ENCODE data around the gene LRRC10.
"Not testable (repeated sequence)": the region's sequence is repeated elsewhere in the genome, so short reads cannot be mapped to it uniquely, and the experiment has no call there.

The LRRC10 gene

GRCh38 chr12:69619050-69619449 lies 8.3 kb upstream of the LRRC10 start:
- no peak for DNase-seq (ENCODE audit: low read depth, low spot score)

GRCh38 chr12:69616025-69616424 lies 5.3 kb upstream of the LRRC10 start:
- DNase-seq (ENCODE audit: low read depth, low spot score): no peak

- DNase-seq (ENCODE audit: low read depth, low spot score): no peak
Observed at GRCh38 chr12:69613351-69613750, 2.6 kb upstream of the LRRC10 start.

- no peak for DNase-seq (ENCODE audit: low read depth, low spot score)
Observed at GRCh38 chr12:69610126-69610525, 581 bp downstream of the LRRC10 start.

- DNase-seq (ENCODE audit: low read depth, low spot score): no peak
Observed at GRCh38 chr12:69608114-69608513, 2.6 kb downstream of the LRRC10 start.

- DNase-seq (ENCODE audit: low read depth, low spot score): not testable (repeated sequence)
Observed at GRCh38 chr12:69604275-69604674, 6.4 kb downstream of the LRRC10 start.

GRCh38 chr12:69603556-69603955 lies 7.2 kb downstream of the LRRC10 start:
- DNase-seq (ENCODE audit: low read depth, low spot score): not testable (repeated sequence)

- DNase-seq (ENCODE audit: low read depth, low spot score): no peak
Observed at GRCh38 chr12:69602954-69603353, 7.8 kb downstream of the LRRC10 start.

GRCh38 chr12:69601962-69602685 lies 8.6 kb downstream of the LRRC10 start:
- DNase-seq (ENCODE audit: low read depth, low spot score): no peak

GRCh38 chr12:69600804-69601203 lies 9.9 kb downstream of the LRRC10 start:
- no peak for DNase-seq (ENCODE audit: low read depth, low spot score)

GRCh38 chr12:69598174-69598753 lies 12.4 kb downstream of the LRRC10 start:
- no peak for DNase-seq (ENCODE audit: low read depth, low spot score)

GRCh38 chr12:69595689-69596088 lies 15.0 kb downstream of the LRRC10 start:
- DNase-seq (ENCODE audit: low read depth, low spot score): no peak

GRCh38 chr12:69589082-69589481 lies 21.6 kb downstream of the LRRC10 start:
- no peak for DNase-seq (ENCODE audit: low read depth, low spot score)

GRCh38 chr12:69588527-69588926 lies 22.2 kb downstream of the LRRC10 start:
- DNase-seq (ENCODE audit: low read depth, low spot score): no peak

- peak; percentile 99 for DNase-seq (ENCODE audit: low read depth, low spot score)
Observed at GRCh38 chr12:69585189-69586062, 25.3 kb downstream of the LRRC10 start, which contains the start of gene CCT2. TSS of gene CCT2 (plus strand) at chr12:69585459. CDS start at chr12:69585522, 63 bp downstream.

- DNase-seq (ENCODE audit: low read depth, low spot score): peak; percentile 9
Observed at GRCh38 chr12:69583203-69583602, 27.5 kb downstream of the LRRC10 start.

GRCh38 chr12:69580074-69580473 lies 30.6 kb downstream of the LRRC10 start:
- no peak for DNase-seq (ENCODE audit: low read depth, low spot score)

- DNase-seq (ENCODE audit: low read depth, low spot score): no peak
Observed at GRCh38 chr12:69579029-69579428, 31.7 kb downstream of the LRRC10 start.

- no peak for DNase-seq (ENCODE audit: low read depth, low spot score)
Observed at GRCh38 chr12:69578283-69578682, 32.4 kb downstream of the LRRC10 start.

GRCh38 chr12:69575346-69575745 lies 35.4 kb downstream of the LRRC10 start:
- no peak for DNase-seq (ENCODE audit: low read depth, low spot score)

- DNase-seq (ENCODE audit: low read depth, low spot score): peak; percentile 82
Observed at GRCh38 chr12:69570545-69571399, 39.9 kb downstream of the LRRC10 start.
